ENCODE measurements around the gene PDE4B. TPM values are rescaled to one million over a fixed set of nuclear protein-coding genes. Genes with fewer than 3 reads are reported as not detected.
A peak's percentile ranks its signal among the peaks of the same experiment; 100 is the strongest.

PDE4B gene
- total RNA-seq, 1 donor from 2014 or later: 10.9 TPM

- intact Hi-C loops (cut with micrococcal nuclease): no loop called here
- H3K4me1 Mint-ChIP-seq: no peaks in the 10 kb centered on the region
- no peaks in the 10 kb centered on the region for H3K36me3 Mint-ChIP-seq (ENCODE audit: low read depth)
- no peak overlapping the region for H3K27ac Mint-ChIP-seq
- H3K4me3 Mint-ChIP-seq: no peak overlapping the region
- H3K9me3 Mint-ChIP-seq: peaks cover 6% of the 10 kb centered on the region
- no peak for DNase-seq
- H3K27me3 Mint-ChIP-seq: peaks cover 1% of the 10 kb centered on the region
These were observed 131.8 kb downstream of the PDE4B start for GRCh38 chr1:65924471-65924870.

GRCh38 chr1:65938506-65938905 lies 145.8 kb downstream of the PDE4B start:
- Mint-ChIP-seq H3K27ac (no peak overlapping the region), H3K4me1 (no peaks in the 10 kb centered on the region), H3K9me3 (no peaks in the 10 kb centered on the region), H3K27me3 (peaks cover 28% of the 10 kb centered on the region), H3K36me3 (ENCODE audit: low read depth) (no peaks in the 10 kb centered on the region), H3K4me3 (no peak overlapping the region)
- DNase-seq: peak; percentile 16
- intact Hi-C loops (cut with micrococcal nuclease): no loop called here

GRCh38 chr1:65939191-65939590 lies 146.5 kb downstream of the PDE4B start:
- Mint-ChIP-seq H3K27me3 (peaks cover 31% of the 10 kb centered on the region), H3K4me3 (no peak overlapping the region), H3K4me1 (no peaks in the 10 kb centered on the region), H3K27ac (no peak overlapping the region), H3K9me3 (no peaks in the 10 kb centered on the region), H3K36me3 (ENCODE audit: low read depth) (no peaks in the 10 kb centered on the region)
- intact Hi-C loops (cut with micrococcal nuclease): no loop called here
- peak; percentile 34 for DNase-seq

- H3K4me3 Mint-ChIP-seq: no peak overlapping the region
- H3K27ac Mint-ChIP-seq: no peak overlapping the region
- intact Hi-C loops (cut with micrococcal nuclease): no loop called here
- DNase-seq: no peak
- H3K36me3 Mint-ChIP-seq (ENCODE audit: low read depth): no peaks in the 10 kb centered on the region
- H3K9me3 Mint-ChIP-seq: no peaks in the 10 kb centered on the region
- H3K27me3 Mint-ChIP-seq: peaks cover 31% of the 10 kb centered on the region
- H3K4me1 Mint-ChIP-seq: no peaks in the 10 kb centered on the region
These were observed 146.9 kb downstream of the PDE4B start for GRCh38 chr1:65939636-65940035.

GRCh38 chr1:65940126-65940525 lies 147.4 kb downstream of the PDE4B start:
- no peak overlapping the region for H3K4me3 Mint-ChIP-seq
- no peaks in the 10 kb centered on the region for H3K4me1 Mint-ChIP-seq
- no peaks in the 10 kb centered on the region for H3K9me3 Mint-ChIP-seq
- peak; percentile 15 for DNase-seq
- H3K27ac Mint-ChIP-seq: no peak overlapping the region
- intact Hi-C loops (cut with micrococcal nuclease): no loop called here
- H3K27me3 Mint-ChIP-seq: peaks cover 32% of the 10 kb centered on the region
- no peaks in the 10 kb centered on the region for H3K36me3 Mint-ChIP-seq (ENCODE audit: low read depth)

- no peaks in the 10 kb centered on the region for H3K9me3 Mint-ChIP-seq
- H3K36me3 Mint-ChIP-seq (ENCODE audit: low read depth): no peaks in the 10 kb centered on the region
- no peak for DNase-seq
- intact Hi-C loops (cut with micrococcal nuclease): no loop called here
- H3K4me3 Mint-ChIP-seq: no peak overlapping the region
- no peaks in the 10 kb centered on the region for H3K4me1 Mint-ChIP-seq
- H3K27me3 Mint-ChIP-seq: peaks cover 35% of the 10 kb centered on the region
- H3K27ac Mint-ChIP-seq: no peak overlapping the region
These were observed 149.8 kb downstream of the PDE4B start for GRCh38 chr1:65942476-65942875.

GRCh38 chr1:65946376-65946775 lies 153.7 kb downstream of the PDE4B start:
- H3K36me3 Mint-ChIP-seq (ENCODE audit: low read depth): no peaks in the 10 kb centered on the region
- H3K4me3 Mint-ChIP-seq: no peak overlapping the region
- no peaks in the 10 kb centered on the region for H3K4me1 Mint-ChIP-seq
- no peak overlapping the region for H3K27ac Mint-ChIP-seq
- H3K27me3 Mint-ChIP-seq: peaks cover 20% of the 10 kb centered on the region
- no peak for DNase-seq
- intact Hi-C loops (cut with micrococcal nuclease): no loop called here
- no peaks in the 10 kb centered on the region for H3K9me3 Mint-ChIP-seq

GRCh38 chr1:65946960-65947359 lies 154.3 kb downstream of the PDE4B start:
- no peak overlapping the region for H3K27ac Mint-ChIP-seq
- no peak overlapping the region for H3K4me3 Mint-ChIP-seq
- no peaks in the 10 kb centered on the region for H3K4me1 Mint-ChIP-seq
- H3K9me3 Mint-ChIP-seq: no peaks in the 10 kb centered on the region
- intact Hi-C loops (cut with micrococcal nuclease): no loop called here
- no peak for DNase-seq
- no peaks in the 10 kb centered on the region for H3K36me3 Mint-ChIP-seq (ENCODE audit: low read depth)
- peaks cover 16% of the 10 kb centered on the region for H3K27me3 Mint-ChIP-seq

- no peak for DNase-seq
These were observed 156.0 kb downstream of the PDE4B start for GRCh38 chr1:65948609-65949229.

GRCh38 chr1:65949230-65949626 lies 156.5 kb downstream of the PDE4B start:
- no peaks in the 10 kb centered on the region for H3K9me3 Mint-ChIP-seq
- H3K4me1 Mint-ChIP-seq: peaks cover 7% of the 10 kb centered on the region
- no peak overlapping the region for H3K27ac Mint-ChIP-seq
- intact Hi-C loops (cut with micrococcal nuclease): no loop called here
- no peak overlapping the region for H3K4me3 Mint-ChIP-seq
- no peaks in the 10 kb centered on the region for H3K36me3 Mint-ChIP-seq (ENCODE audit: low read depth)
- H3K27me3 Mint-ChIP-seq: peaks cover 7% of the 10 kb centered on the region
- DNase-seq: no peak

More at GRCh38 chr1:65948609-65949229, 156.0 kb downstream of the PDE4B start:
- H3K4me1 Mint-ChIP-seq: peaks cover 7% of the 10 kb centered on the region
- peaks cover 10% of the 10 kb centered on the region for H3K27me3 Mint-ChIP-seq
- H3K4me3 Mint-ChIP-seq: no peak overlapping the region
- H3K27ac Mint-ChIP-seq: no peak overlapping the region
- H3K9me3 Mint-ChIP-seq: no peaks in the 10 kb centered on the region
- no peaks in the 10 kb centered on the region for H3K36me3 Mint-ChIP-seq (ENCODE audit: low read depth)
- intact Hi-C loops (cut with micrococcal nuclease): no loop called here

- intact Hi-C loops (cut with micrococcal nuclease): loop anchor here (10.0 kb wide), 2 partner anchors 425 to 715 kb away; no protein-coding TSS in a partner anchor
- Mint-ChIP-seq H3K9me3 (no peaks in the 10 kb centered on the region), H3K4me3 (no peak overlapping the region), H3K27me3 (peaks cover 7% of the 10 kb centered on the region), H3K4me1 (peaks cover 7% of the 10 kb centered on the region), H3K27ac (no peak overlapping the region), H3K36me3 (ENCODE audit: low read depth) (no peaks in the 10 kb centered on the region)
- DNase-seq: no peak
These were observed 157.2 kb downstream of the PDE4B start for GRCh38 chr1:65949933-65950332.

- Mint-ChIP-seq H3K9me3 (no peaks in the 10 kb centered on the region), H3K4me3 (no peak overlapping the region), H3K36me3 (ENCODE audit: low read depth) (no peaks in the 10 kb centered on the region), H3K27ac (no peak overlapping the region), H3K27me3 (peaks cover 5% of the 10 kb centered on the region), H3K4me1 (peaks cover 7% of the 10 kb centered on the region)
- DNase-seq: no peak
- intact Hi-C loops (cut with micrococcal nuclease): loop anchor here (10.0 kb wide), 2 partner anchors 422 to 718 kb away; no protein-coding TSS in a partner anchor
These were observed 160.0 kb downstream of the PDE4B start for GRCh38 chr1:65952696-65953095.

GRCh38 chr1:65953170-65953569 lies 160.5 kb downstream of the PDE4B start:
- Mint-ChIP-seq H3K9me3 (no peaks in the 10 kb centered on the region), H3K4me3 (no peak overlapping the region), H3K4me1 (peaks cover 7% of the 10 kb centered on the region), H3K36me3 (ENCODE audit: low read depth) (no peaks in the 10 kb centered on the region), H3K27ac (no peak overlapping the region), H3K27me3 (peaks cover 5% of the 10 kb centered on the region)
- intact Hi-C loops (cut with micrococcal nuclease): loop anchor here (10.0 kb wide), 2 partner anchors 422 to 718 kb away; no protein-coding TSS in a partner anchor
- no peak for DNase-seq

- Mint-ChIP-seq H3K36me3 (ENCODE audit: low read depth) (no peaks in the 10 kb centered on the region), H3K27ac (no peak overlapping the region), H3K27me3 (peaks cover 5% of the 10 kb centered on the region), H3K9me3 (no peaks in the 10 kb centered on the region), H3K4me1 (peaks cover 10% of the 10 kb centered on the region), H3K4me3 (no peak overlapping the region)
- DNase-seq: no peak
- intact Hi-C loops (cut with micrococcal nuclease): loop anchor here (5.0 to 10.0 kb wide), 4 partner anchors 143 to 720 kb away; no protein-coding TSS in a partner anchor
These were observed 162.4 kb downstream of the PDE4B start for GRCh38 chr1:65955071-65955470.

- DNase-seq: no peak
- intact Hi-C loops (cut with micrococcal nuclease): loop anchor here (5.0 to 10.0 kb wide), 4 partner anchors 143 to 721 kb away; no protein-coding TSS in a partner anchor
- Mint-ChIP-seq H3K9me3 (no peaks in the 10 kb centered on the region), H3K4me1 (peaks cover 11% of the 10 kb centered on the region), H3K27me3 (peaks cover 5% of the 10 kb centered on the region), H3K36me3 (ENCODE audit: low read depth) (no peaks in the 10 kb centered on the region), H3K27ac (no peak overlapping the region), H3K4me3 (no peak overlapping the region)
These were observed 162.8 kb downstream of the PDE4B start for GRCh38 chr1:65955503-65955902.
